HG03159 (cell line): ENCODE measurements around the gene SLC25A51.

Experiments
- ATAC-seq: cut with Tn5 transposase; IDR thresholded peaks from one replicate; pipeline ENCODE4 v1.9.1; 2021; ENCODE audit warnings: mild to moderate bottlenecking, moderate library complexity; ENCODE audit not compliant: unreplicated experiment

Gene SLC25A51

DNA sequence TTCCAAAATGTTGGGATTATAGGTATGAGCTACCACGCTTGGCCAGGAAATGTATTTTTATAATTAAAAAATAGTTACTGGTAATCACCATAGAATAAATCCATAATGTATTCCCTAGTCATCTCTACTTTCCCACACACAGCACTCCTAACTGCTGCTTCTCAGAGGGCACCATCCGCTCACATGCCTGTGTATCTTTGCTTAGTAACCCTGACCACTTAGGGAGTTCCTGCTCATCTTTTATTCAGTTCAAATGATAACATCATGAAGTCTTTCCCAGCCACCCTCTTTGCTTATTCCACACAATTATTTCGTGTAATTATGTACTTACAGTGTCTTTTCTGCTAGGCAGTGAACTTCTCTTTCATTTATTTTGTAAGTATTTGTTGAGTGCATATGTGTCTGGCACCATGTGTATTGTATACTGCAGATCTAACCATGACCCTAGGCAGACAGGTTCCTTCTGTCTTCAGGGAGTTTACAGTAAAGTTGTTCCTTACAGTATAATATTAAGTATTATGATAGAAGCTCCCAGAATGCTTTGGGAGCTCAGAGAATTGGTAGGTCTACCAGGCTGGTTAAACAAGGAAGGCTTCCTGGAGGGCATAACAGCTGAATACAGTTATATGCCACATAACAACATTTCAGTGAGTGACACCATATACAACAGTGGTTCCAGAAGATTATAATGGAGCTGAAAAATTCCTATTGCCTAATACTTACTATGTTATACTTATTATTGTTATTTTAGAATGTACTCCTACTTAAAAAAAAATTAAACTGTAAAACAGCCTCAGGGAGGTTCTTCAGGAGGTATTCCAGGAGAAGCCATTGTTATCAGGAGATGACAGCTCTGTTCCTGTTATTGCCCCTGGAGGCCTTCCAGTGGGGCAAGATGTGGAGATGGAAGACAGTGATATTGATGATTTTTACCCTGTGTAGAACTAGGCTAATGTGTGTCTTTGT is 64.1 kb downstream of the SLC25A51 start:
- ATAC-seq, result no peak
